HG03039 (cell line): ENCODE measurements around the gene STH.

ENCODE experiments used
- ATAC-seq: cut with Tn5 transposase; IDR thresholded peaks from one replicate; pipeline ENCODE4 v1.9.1; 2021; ENCODE audit warnings: mild to moderate bottlenecking, moderate library complexity; ENCODE audit not compliant: unreplicated experiment

Gene STH

DNA sequence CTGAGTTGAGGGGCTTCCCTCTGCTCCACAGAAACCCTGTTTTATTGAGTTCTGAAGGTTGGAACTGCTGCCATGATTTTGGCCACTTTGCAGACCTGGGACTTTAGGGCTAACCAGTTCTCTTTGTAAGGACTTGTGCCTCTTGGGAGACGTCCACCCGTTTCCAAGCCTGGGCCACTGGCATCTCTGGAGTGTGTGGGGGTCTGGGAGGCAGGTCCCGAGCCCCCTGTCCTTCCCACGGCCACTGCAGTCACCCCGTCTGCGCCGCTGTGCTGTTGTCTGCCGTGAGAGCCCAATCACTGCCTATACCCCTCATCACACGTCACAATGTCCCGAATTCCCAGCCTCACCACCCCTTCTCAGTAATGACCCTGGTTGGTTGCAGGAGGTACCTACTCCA is 26.0 kb downstream of the STH start:
- no peak for ATAC-seq

DNA sequence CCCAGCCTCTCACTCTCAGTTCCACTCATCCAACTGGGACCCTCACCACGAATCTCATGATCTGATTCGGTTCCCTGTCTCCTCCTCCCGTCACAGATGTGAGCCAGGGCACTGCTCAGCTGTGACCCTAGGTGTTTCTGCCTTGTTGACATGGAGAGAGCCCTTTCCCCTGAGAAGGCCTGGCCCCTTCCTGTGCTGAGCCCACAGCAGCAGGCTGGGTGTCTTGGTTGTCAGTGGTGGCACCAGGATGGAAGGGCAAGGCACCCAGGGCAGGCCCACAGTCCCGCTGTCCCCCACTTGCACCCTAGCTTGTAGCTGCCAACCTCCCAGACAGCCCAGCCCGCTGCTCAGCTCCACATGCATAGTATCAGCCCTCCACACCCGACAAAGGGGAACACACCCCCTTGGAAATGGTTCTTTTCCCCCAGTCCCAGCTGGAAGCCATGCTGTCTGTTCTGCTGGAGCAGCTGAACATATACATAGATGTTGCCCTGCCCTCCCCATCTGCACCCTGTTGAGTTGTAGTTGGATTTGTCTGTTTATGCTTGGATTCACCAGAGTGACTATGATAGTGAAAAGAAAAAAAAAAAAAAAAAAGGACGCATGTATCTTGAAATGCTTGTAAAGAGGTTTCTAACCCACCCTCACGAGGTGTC is 26.6 kb downstream of the STH start:
- ATAC-seq: no peak

DNA sequence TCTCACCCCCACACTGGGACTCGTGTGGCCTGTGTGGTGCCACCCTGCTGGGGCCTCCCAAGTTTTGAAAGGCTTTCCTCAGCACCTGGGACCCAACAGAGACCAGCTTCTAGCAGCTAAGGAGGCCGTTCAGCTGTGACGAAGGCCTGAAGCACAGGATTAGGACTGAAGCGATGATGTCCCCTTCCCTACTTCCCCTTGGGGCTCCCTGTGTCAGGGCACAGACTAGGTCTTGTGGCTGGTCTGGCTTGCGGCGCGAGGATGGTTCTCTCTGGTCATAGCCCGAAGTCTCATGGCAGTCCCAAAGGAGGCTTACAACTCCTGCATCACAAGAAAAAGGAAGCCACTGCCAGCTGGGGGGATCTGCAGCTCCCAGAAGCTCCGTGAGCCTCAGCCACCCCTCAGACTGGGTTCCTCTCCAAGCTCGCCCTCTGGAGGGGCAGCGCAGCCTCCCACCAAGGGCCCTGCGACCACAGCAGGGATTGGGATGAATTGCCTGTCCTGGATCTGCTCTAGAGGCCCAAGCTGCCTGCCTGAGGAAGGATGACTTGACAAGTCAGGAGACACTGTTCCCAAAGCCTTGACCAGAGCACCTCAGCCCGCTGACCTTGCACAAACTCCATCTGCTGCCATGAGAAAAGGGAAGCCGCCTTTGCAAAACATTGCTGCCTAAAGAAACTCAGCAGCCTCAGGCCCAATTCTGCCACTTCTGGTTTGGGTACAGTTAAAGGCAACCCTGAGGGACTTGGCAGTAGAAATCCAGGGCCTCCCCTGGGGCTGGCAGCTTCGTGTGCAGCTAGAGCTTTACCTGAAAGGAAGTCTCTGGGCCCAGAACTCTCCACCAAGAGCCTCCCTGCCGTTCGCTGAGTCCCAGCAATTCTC is 27.4 kb downstream of the STH start:
- no peak for ATAC-seq

DNA sequence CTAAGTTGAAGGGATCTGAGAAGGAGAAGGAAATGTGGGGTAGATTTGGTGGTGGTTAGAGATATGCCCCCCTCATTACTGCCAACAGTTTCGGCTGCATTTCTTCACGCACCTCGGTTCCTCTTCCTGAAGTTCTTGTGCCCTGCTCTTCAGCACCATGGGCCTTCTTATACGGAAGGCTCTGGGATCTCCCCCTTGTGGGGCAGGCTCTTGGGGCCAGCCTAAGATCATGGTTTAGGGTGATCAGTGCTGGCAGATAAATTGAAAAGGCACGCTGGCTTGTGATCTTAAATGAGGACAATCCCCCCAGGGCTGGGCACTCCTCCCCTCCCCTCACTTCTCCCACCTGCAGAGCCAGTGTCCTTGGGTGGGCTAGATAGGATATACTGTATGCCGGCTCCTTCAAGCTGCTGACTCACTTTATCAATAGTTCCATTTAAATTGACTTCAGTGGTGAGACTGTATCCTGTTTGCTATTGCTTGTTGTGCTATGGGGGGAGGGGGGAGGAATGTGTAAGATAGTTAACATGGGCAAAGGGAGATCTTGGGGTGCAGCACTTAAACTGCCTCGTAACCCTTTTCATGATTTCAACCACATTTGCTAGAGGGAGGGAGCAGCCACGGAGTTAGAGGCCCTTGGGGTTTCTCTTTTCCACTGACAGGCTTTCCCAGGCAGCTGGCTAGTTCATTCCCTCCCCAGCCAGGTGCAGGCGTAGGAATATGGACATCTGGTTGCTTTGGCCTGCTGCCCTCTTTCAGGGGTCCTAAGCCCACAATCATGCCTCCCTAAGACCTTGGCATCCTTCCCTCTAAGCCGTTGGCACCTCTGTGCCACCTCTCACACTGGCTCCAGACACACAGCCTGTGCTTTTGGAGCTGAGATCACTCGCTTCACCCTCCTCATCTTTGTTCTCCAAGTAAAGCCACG is 28.3 kb downstream of the STH start:
- no peak for ATAC-seq

DNA sequence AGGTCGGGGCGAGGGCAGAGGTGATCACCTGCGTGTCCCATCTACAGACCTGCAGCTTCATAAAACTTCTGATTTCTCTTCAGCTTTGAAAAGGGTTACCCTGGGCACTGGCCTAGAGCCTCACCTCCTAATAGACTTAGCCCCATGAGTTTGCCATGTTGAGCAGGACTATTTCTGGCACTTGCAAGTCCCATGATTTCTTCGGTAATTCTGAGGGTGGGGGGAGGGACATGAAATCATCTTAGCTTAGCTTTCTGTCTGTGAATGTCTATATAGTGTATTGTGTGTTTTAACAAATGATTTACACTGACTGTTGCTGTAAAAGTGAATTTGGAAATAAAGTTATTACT is 28.9 kb downstream of the STH start:
- no peak for ATAC-seq

DNA sequence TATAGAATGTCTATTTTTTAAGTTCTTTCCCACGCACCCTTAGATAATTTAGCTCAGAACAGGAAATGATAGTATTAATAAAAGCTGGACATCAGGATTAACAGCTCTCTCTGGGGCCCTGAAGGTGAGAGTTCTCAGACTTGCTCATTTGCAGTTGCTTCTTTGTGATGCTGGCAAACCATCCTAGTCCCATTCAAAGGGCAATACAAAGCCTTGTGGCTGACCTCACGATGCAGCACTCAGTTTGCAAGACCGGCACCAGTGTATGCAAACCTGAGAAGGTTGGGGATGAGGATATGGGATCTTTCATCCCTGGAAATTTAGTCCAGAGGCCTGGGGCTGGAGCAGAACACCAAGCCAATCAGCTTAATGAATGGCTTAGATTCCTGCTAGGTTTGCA is 29.3 kb downstream of the STH start:
- no peak for ATAC-seq

DNA sequence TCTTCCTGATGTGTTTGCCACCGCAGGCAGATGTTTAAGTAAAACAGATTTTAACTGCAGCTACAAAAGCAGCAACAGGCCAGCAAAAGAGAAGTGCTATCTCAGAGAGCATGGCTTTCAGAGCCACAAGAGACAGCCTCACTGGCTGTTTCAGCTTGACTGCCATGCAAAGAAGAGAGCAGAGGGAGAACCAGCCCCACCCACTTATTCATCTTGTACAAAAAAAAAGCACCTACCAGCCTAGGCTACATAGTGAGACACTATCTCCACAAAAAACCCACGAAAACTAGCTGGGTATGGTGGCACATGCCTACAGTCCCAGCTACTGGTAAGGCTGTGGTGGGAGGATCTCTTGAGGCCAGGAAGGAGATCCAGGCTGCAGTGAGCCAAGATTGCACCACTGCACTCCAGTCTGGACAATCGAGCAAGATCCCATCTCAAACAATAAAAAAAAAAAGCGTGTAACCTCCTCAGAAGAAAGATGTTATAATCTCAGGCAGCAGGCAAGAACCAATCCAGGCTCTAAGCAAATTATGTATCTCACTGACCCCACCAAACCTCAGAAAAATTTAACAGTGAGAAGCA is 30.0 kb downstream of the STH start:
- ATAC-seq: no peak

DNA sequence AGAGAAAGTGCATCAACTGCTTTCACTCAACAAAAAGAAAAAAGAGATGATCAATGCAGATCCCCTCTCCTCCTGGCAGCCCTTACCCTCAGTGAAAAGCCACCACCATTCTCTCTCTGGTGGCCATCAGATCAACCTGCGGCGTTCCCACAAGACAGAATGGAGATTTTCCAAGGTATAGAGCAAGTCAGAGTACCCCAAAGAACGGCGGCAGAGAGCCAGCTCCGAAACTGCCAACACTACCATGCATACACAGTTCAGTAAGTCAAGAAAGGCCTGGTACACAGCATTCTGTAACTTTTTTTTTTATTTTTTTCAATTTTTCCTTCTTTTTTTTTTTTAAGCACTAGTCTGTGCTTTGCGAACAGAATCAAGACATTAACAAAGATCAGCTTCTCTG is 30.6 kb downstream of the STH start:
- ATAC-seq: no peak

DNA sequence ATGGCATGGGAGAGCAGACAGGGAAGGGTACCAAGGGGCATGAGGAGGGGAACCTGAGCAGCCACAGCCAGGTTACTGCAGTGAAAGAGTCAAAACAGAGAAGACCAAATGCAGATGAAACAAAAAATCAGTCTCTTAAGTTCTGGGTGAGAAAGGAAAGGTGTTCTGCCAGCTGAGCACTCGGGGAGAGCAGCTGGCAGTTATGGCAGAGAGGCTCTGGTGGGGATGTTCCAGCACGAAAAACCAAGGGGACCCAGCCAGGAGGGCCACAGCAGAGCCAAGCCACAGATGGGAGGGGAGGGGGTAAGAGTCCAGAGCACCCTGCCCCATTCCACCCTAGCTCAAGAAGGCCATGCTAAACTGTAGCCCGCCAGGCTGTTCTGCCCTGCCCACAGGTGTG is 31.7 kb downstream of the STH start:
- ATAC-seq: no peak

DNA sequence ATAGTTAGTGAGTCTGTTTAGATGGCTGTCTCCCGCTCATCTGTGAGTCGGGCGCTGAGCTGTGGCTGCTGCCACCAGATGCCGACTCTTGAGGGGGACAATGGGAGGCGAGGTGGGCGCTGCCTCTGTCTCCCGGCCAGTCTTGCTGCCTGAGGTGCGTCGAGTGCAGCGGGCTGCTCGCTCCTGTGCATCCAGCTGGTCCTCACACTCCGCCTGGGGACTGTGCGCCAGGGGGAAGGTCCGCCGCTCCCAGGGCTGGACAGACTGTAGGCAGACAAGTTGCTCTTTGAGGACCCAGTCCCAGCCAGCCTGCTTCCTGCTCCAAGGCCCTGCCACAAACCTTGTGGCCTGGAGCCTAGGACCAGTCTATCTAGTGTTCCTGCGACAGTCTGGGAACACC is 32.4 kb downstream of the STH start:
- no peak for ATAC-seq

DNA sequence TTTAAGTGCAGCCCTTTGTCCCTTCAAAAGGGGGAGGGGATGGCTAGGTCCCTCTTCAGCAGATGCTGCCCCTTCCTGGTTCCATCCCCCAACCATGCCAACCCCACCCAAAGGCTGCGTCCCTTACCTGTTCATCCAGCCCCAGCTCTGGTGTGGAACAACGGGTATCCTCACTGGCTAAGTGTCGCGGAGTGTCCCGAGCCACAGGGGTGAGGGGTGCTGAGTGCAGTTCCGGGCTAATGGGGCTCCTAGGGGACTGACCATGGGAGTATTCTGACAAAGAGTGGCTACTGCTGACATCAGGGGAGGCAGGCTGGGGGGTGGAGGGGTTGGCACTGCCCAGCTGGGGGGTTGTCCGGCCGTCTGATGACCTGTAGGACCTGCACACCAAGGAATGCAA is 32.9 kb downstream of the STH start:
- no peak for ATAC-seq

DNA sequence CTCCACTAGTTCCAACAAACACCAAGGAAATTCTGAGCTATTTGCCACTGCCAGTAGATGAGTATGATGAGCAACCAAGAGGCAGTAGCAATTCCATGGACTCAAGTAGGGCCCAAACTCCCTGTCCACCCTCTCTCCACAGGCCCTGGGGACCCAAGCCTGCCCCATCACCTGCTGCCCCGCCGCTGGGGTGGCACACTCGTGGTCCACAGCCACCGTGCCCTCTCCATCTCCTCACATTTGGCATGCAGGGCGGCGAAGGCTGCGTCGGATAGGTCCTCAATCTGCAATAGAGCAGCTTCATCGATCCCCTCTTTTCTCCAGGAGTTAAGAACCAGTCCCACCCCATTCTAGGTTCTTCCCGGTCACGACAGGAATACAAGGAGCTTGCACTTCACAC is 33.9 kb downstream of the STH start:
- ATAC-seq: no peak

DNA sequence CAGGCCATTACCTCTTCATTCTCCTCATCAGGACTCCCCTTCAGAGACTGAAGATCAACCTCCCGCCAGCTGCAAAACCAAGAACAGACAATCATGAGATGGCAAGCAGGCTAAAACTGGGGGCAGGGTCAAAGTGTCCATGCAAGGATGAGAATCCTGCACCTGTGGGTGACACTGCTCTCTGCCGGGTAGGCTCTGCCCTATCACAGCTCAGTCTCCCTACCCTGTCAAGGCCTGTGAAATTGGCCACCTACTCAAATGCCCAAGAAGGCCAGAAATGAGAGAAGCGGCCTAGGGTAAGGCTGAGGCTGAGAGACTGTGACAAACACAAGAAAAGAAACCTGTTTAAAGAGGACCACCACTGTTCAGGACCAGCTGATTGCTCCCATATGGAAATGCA is 34.3 kb downstream of the STH start:
- no peak for ATAC-seq

DNA sequence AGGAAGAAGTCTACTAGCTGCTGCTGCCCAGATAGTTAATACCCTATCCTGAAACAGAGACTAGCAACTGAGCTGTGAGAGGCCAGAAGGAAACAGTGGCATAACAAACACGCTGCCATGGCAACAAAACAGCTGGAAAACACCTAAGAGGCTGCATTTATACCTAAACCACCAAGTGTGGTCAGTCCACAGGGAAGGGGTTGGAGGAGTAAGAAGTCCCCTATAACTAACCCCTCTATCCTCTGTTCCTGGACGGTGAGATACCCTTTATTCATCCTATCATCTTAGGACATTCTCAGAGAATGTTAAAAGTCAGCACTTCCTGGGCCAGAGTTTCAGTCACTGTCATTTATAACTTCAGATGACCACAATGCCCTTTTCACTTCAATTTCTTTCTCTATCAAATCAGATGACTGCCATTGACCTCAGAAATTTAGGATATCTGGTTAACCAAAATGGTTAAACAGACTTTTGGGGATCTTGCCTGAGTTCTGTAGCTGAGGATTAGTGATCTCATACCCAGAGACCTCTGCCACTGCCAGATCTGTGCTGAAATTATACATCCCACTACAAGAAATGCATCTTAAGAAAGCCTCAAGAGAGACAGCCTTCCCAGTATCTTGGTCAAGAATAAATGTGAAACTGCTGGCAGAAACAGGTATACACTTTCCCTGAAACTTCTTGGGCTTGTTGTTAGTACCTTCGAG is 36.2 kb downstream of the STH start:
- ATAC-seq: no peak

DNA sequence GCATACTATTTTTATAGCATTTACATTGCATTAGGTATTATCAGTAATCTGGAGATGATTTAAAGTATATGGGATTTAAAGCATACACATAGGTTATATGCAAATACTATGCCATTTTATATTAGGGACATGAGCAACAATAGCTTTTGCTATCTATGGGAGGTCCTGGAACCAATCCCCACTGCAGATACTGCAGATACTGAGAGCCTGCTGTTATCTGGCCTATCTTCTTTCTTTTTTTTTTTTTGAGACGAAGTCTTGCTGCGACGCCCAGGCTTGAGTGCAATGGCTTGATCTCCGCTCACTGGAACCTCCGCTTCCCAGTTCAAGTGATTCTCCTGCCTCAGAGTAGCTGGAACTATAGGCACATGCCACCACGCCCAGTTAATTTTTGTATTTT is 37.4 kb downstream of the STH start:
- no peak for ATAC-seq

DNA sequence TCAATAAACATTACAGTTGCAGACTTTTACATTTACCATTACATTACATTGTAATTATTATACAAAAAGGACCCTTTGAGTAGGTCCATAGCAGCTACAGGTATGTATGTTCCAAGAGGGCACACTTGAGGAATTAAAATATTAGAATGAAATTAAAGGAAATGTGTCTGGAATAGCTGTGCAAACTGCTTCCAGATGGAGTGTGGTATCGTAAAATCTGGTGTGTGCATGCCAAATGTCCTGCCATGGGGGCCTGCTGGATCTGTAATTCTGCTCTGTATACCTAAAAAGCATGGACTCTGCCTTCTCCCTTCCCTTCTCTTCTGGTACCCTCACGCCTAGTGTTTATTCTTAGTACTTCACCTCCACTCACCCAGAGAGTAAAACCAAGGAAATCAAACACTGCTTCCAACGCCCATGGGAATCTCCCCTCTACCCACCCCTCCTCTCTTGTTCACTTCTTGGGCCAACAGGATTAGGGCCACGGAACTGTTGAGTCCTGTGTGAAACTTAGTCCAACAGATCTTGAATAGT is 38.7 kb downstream of the STH start:
- ATAC-seq: no peak

DNA sequence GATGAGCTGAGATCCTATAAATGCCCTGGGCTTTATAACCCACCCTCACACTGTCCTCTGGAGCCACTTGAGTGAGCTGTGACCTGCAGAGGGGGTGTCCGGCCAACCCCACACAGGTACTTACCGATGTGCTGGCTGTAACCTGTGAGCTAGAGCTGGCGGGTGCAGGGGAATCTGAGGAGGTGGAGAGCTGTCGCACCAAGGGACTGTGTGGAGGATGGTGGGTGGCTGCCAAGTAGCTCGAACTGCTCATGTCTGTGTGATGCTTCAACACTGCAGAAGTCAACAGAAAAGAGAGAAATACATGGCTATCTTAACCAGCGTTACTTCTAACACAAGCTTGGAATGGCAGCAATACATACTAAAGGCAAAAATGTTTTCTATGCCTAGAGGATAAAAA is 39.4 kb downstream of the STH start:
- no peak for ATAC-seq

DNA sequence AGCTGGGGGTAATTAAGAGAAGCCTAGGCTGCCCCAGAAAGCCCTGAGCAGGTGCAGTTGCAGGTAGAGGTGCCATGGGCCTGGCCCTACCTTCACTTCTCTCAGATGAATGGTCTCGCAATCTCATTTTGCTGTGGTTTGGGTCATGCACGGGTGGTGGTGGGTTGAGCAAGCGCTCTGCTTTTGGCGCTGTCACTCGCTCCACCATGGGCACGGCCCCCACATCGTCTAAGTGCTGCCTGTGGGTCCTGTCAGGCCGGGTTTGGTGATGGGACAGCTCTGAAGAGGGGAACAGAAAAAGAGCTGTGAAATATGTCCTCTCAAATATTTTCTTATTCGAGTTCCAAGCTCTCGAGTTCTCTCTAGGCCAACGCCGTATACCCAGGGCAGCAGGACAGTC is 39.9 kb downstream of the STH start:
- no peak for ATAC-seq

DNA sequence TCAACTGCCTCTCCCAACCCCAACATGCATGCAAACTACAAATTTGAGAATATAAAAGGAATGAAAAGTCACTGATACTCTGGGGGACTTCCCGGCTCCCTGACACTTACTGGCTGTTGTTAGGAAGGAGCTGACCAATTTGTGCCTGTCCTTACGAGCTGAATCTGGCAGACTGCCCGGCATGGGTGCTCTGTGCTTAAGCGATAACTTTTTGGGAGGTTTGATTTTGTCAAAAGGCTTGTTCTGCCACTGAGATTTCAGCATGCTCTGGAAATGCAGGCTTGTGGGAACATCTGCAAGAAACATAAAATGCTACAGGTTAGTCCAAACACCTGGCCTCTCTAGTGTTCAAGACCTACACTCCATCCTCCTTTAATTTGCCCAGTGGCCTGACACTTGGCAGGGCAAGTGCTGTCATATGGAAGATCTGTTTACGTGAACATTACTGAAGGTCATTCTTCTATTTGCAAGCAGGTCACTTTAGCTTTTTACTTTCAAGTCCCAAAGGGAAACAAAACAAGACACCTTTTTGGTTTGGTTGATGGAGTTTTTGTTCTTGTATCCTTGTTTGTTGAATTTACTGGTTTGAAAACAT is 40.6 kb downstream of the STH start:
- no peak for ATAC-seq

DNA sequence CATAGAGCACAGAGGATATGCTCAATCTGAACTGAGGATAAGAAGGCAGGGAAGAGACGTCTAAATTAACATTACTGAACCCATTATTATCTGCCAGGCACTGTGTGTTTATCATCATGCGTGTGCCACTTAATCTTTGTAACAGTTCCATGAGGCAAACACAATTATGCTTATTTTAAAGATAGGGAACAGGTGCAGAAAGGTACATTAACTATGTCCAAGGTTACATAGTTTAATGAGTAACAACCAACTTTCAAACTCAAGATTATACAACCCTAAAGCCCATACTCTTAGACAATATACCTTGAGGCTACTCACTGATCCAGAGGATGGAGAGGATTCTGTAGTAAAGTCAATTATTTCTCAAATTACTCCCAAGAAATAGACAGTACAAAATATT is 43.2 kb downstream of the STH start:
- ATAC-seq: no peak
